B cell (primary cell): Measurements from ENCODE around the gene ZSCAN2. TPM values are rescaled to one million over a fixed set of nuclear protein-coding genes. Genes with fewer than 3 reads are reported as not detected.

Source experiments
- ATAC-seq: fragments of 200-7000 bp; cut with Tn5 transposase; one replicate; pipeline ENCODE4 v1.10.0; 2021; ENCODE audit warnings: low read depth, mild to moderate bottlenecking, moderate number of reproducible peaks, moderate library complexity
- CTCF ChIA-PET: fragments of 350-600 bp; sonication (Branson Sonifier 250); formaldehyde crosslinking; loops from one replicate; lab custom pipeline; 2021; ENCODE audit warnings: antibody characterized with exemption, inconsistent platforms; lab: Charles Lee
- POLR2A ChIA-PET: fragments of 350-600 bp; sonication (Branson Sonifier 250); formaldehyde crosslinking; loops from one replicate; lab custom pipeline; 2021; ENCODE audit warnings: antibody characterized with exemption; lab: Charles Lee
- DNase-seq: peaks from one replicate; pipeline ENCODE4 v3.0.0; 2013
- H2AFZ ChIP-seq: 2 replicates; pipeline ENCODE4 v1.6.1; 2012; ENCODE audit warnings: mild to moderate bottlenecking, low read depth, low read length; ENCODE audit not compliant: insufficient read depth, poor library complexity, severe bottlenecking
- H3K27ac ChIP-seq, 2 donors: 1 replicate in 1 of 2; 2 replicates in 1 of 2; pipeline ENCODE4 v1.5.1; 2012 to 2013; ENCODE audit warnings: low read length in 2 of 2, mild to moderate bottlenecking in 2 of 2, moderate library complexity in 1 of 2
- H3K27me3 ChIP-seq, 4 experiments: fragments of 200-600 bp in 1 of 4; sonication (generic) in 1 of 4; replicated peaks in 1 of 4; 1 replicate in 2 of 4; 2 replicates in 2 of 4; pipeline versions ENCODE4 v1.6.1 to v1.7.0; 2013 to 2016; ENCODE audit warnings: low read length in 3 of 4, mild to moderate bottlenecking in 2 of 4, mixed read lengths in 1 of 4, moderate library complexity in 1 of 4; ENCODE audit not compliant: insufficient read depth in 4 of 4, control insufficient read depth in 3 of 4; ENCODE audit errors: control extremely low read depth in 1 of 4
- H3K36me3 ChIP-seq, 2 experiments: replicated peaks in 1 of 2; 1 replicate in 1 of 2; 2 replicates in 1 of 2; pipeline versions ENCODE4 v1.6.1 to v1.7.1; 2013; ENCODE audit warnings: low read length in 1 of 2; ENCODE audit not compliant: insufficient read depth in 2 of 2, control insufficient read depth in 1 of 2; ENCODE audit errors: control extremely low read depth in 1 of 2, extremely low read depth in 1 of 2
- H3K4me1 ChIP-seq, 2 donors: fragments of 200-600 bp in 1 of 2; sonication (generic) in 1 of 2; 1 replicate in 1 of 2; 2 replicates in 1 of 2; pipeline versions ENCODE4 v1.5.1 to v1.6.1; 2013 to 2017; ENCODE audit warnings: low read length in 2 of 2; ENCODE audit not compliant: control insufficient read depth in 2 of 2, insufficient read depth in 2 of 2
- H3K4me2 ChIP-seq: replicated peaks from 2 replicates; pipeline ENCODE3; 2012; ENCODE audit warnings: mild to moderate bottlenecking, low read depth, low read length; ENCODE audit not compliant: poor library complexity, severe bottlenecking
- H3K4me3 ChIP-seq, 5 experiments: fragments of 200-600 bp in 1 of 5; sonication (generic) in 1 of 5; 1 replicate in 3 of 5; 2 replicates in 2 of 5; pipeline versions ENCODE4 v1.5.1 to v1.7.0; 2011 to 2016; ENCODE audit warnings: low read length in 4 of 5, mild to moderate bottlenecking in 4 of 5, low read depth in 2 of 5, control low read depth in 1 of 5, moderate library complexity in 1 of 5; ENCODE audit not compliant: insufficient read depth in 1 of 5; ENCODE audit errors: control extremely low read depth in 1 of 5, extremely low read depth in 1 of 5
- H3K79me2 ChIP-seq: fragments of 200-600 bp; sonication (generic); one replicate; pipeline ENCODE4 v1.6.0; 2016; ENCODE audit warnings: low read length; ENCODE audit not compliant: control insufficient read depth, insufficient read depth
- H3K9ac ChIP-seq: fragments of 200-600 bp; sonication (generic); 2 replicates; pipeline ENCODE4 v1.6.1; 2017; ENCODE audit warnings: mild to moderate bottlenecking, low read length, moderate library complexity
- H3K9me3 ChIP-seq, 3 donors: one replicate each; pipeline versions ENCODE4 v1.6.1 to v1.7.1; 2013; ENCODE audit warnings: low read length in 2 of 3; ENCODE audit not compliant: control insufficient read depth in 2 of 3, insufficient read depth in 1 of 3; ENCODE audit errors: control extremely low read depth in 1 of 3
- H4K20me1 ChIP-seq: 2 replicates; pipeline ENCODE4 v1.6.0; 2012; ENCODE audit warnings: mild to moderate bottlenecking, low read length; ENCODE audit not compliant: insufficient read depth, control insufficient read depth, poor library complexity, severe bottlenecking
- H3K27ac Mint-ChIP-seq: one replicate; pipeline ENCODE4 v1.8.0; 2021; ENCODE audit warnings: mixed read lengths
- H3K27me3 Mint-ChIP-seq: one replicate; pipeline ENCODE4 v1.8.0; 2021; ENCODE audit warnings: mixed read lengths
- H3K4me1 Mint-ChIP-seq: one replicate; pipeline ENCODE4 v1.8.0; 2021; ENCODE audit warnings: mixed read lengths
- H3K4me3 Mint-ChIP-seq: one replicate; pipeline ENCODE4 v1.8.0; 2021; ENCODE audit warnings: mixed read lengths
- H3K9me3 Mint-ChIP-seq: one replicate; pipeline ENCODE4 v1.8.0; 2022; ENCODE audit warnings: mixed read lengths; ENCODE audit not compliant: insufficient read depth
- CTCF ChIP-seq: fragments of 200-600 bp; IDR thresholded peaks from one replicate; pipeline ENCODE4 v1.8.0; 2022; ENCODE audit warnings: antibody characterized with exemption, mild to moderate bottlenecking
- EZH2 ChIP-seq: IDR thresholded peaks from 2 replicates; pipeline ENCODE4 v1.6.1; 2012; ENCODE audit warnings: borderline replicate concordance, low read depth, mild to moderate bottlenecking, moderate library complexity, low read length; ENCODE audit not compliant: insufficient read depth, poor library complexity, severe bottlenecking
- WGBS: methylation state at CpG from one replicate; pipeline ENCODE4 v1.1.5; 2013; ENCODE audit warnings: missing lambda C conversion rate; ENCODE audit not compliant: insufficient coverage; 5-methylcytosine and 5-hydroxymethylcytosine counted together
- intact Hi-C: fragments of 100-400 bp; cut with micrococcal nuclease; formaldehyde crosslinking; loops from one replicate; pipeline ENCODE4 v1.10.0; 2022
- polyA plus RNA-seq: library from polyadenylated mRNA; depleted of rRNA; stranded (reverse); fragments of >200 nt; gene quantifications from 2 replicates; pipeline ENCODE4 v1.2.3, GENCODE V29; 2012
- total RNA-seq, 2 donors: library from RNA; stranded (reverse); fragments of 120-200 nt in 1 of 2; gene quantifications; 1 replicate in 1 of 2; 2 replicates in 1 of 2; pipeline versions ENCODE4 v1.2.3 to v1.2.4, GENCODE V29; 2013 to 2022

Gene ZSCAN2
- total and polyA plus RNA-seq, 2 donors (not counting 1 experiment from before 2014, with no cell fraction given), result 9.9 to 18.6 TPM

- Histone ChIP-seq H3K9me3 (no peaks in the 10 kb centered on the region), H3K4me3 (no peak overlapping the region), H4K20me1 (peaks cover 2% of the 10 kb centered on the region), H3K27me3 (no peaks in the 10 kb centered on the region), H3K27ac (no peak overlapping the region), H3K9ac (no peak overlapping the region), H3K4me2 (no peak overlapping the region), H3K79me2 (peaks cover 3% of the 10 kb centered on the region), H3K36me3 (peaks cover 4 to 76% of the 10 kb centered on the region in 2 experiments), H3K4me1 (peaks cover 4 to 5% of the 10 kb centered on the region in 2 donors), H2AFZ (no peak overlapping the region)
- ChIA-PET POLR2A (interaction anchor here (0.6 kb wide), 1 partner anchor 11 kb away, joined by 3 read pairs; no protein-coding TSS in a partner anchor), CTCF (no interaction called here)
- H3K4me3 Mint-ChIP-seq, result no peak overlapping the region
- no peaks in the 10 kb centered on the region for H3K9me3 Mint-ChIP-seq
- intact Hi-C loops, result no loop called here
- 86% methylated on average over 2 of the region's 6 CpGs for WGBS
- H3K27me3 Mint-ChIP-seq, result no peaks in the 10 kb centered on the region
- DNase-seq (no peak), ATAC-seq (no peak)
- H3K27ac Mint-ChIP-seq, result peak overlapping the region; percentile 56
- TF ChIP-seq CTCF, result no peak
- TF ChIP-seq EZH2, result no peak
- peaks cover 8% of the 10 kb centered on the region for H3K4me1 Mint-ChIP-seq
These were observed 43.0 kb downstream of the ZSCAN2 start for GRCh38 chr15:84643838-84644237.

GRCh38 chr15:84645496-84645895, 44.7 kb downstream of the ZSCAN2 start:
- H2AFZ ChIP-seq, result no peak overlapping the region
- H3K27ac ChIP-seq, result no peak overlapping the region
- no peak for DNase-seq
- peaks cover 5% of the 10 kb centered on the region for H4K20me1 ChIP-seq
- CTCF ChIA-PET, result no interaction called here
- H3K4me3 Mint-ChIP-seq, result no peak overlapping the region
- no peaks in the 10 kb centered on the region for H3K27me3 Mint-ChIP-seq
- H3K9ac ChIP-seq, result no peak overlapping the region
- TF ChIP-seq CTCF, result no peak
- no peak for TF ChIP-seq EZH2
- WGBS, result 94% methylated on average over 10 of the region's 10 CpGs
- H3K4me1 ChIP-seq, result peaks cover 4 to 5% of the 10 kb centered on the region in 2 donors
- intact Hi-C loops, result no loop called here
- H3K27ac Mint-ChIP-seq, result no peak overlapping the region
- no peak overlapping the region for H3K4me3 ChIP-seq
- H3K9me3 ChIP-seq, result no peaks in the 10 kb centered on the region
- H3K9me3 Mint-ChIP-seq, result no peaks in the 10 kb centered on the region
- no peak for ATAC-seq
- H3K27me3 ChIP-seq, result no peaks in the 10 kb centered on the region
- no peak overlapping the region for H3K4me2 ChIP-seq
- H3K36me3 ChIP-seq, result peaks cover 4 to 71% of the 10 kb centered on the region in 2 experiments
- H3K4me1 Mint-ChIP-seq, result peaks cover 11% of the 10 kb centered on the region
- POLR2A ChIA-PET, result no interaction called here
- no peaks in the 10 kb centered on the region for H3K79me2 ChIP-seq
